CD14-positive monocyte (primary cell): ENCODE results near the gene TARS3. TPM values are rescaled to one million over a fixed set of nuclear protein-coding genes. Genes with fewer than 3 reads are reported as not detected.

Experiments
- DNase-seq, 3 donors: peaks; one replicate each; pipeline ENCODE4 v3.0.0-alpha.2; 2011 to 2022
- H2AFZ ChIP-seq: 2 replicates; pipeline ENCODE4 v1.6.0; 2012; ENCODE audit warnings: mild to moderate bottlenecking, low read depth, low read length, inconsistent platforms; ENCODE audit not compliant: insufficient read depth, poor library complexity, severe bottlenecking
- H3K27ac ChIP-seq, 2 donors: 1 replicate in 1 of 2; 2 replicates in 1 of 2; pipeline ENCODE4 v1.5.1; 2012 to 2013; ENCODE audit warnings: low read length in 2 of 2, control low read depth in 1 of 2, inconsistent platforms in 1 of 2, low read depth in 1 of 2, mild to moderate bottlenecking in 1 of 2
- H3K27me3 ChIP-seq, 2 donors: one replicate each; pipeline versions ENCODE4 v1.6.0 to v1.6.1; 2011 to 2013; ENCODE audit warnings: low read length in 2 of 2; ENCODE audit not compliant: control insufficient read depth in 2 of 2, insufficient read depth in 2 of 2
- H3K36me3 ChIP-seq, 2 donors: replicated peaks in 1 of 2; 1 replicate in 1 of 2; 2 replicates in 1 of 2; pipeline versions ENCODE4 v1.5.1 to v1.6.1; 2012 to 2013; ENCODE audit warnings: low read length in 2 of 2, control low read depth in 1 of 2, inconsistent platforms in 1 of 2, mild to moderate bottlenecking in 1 of 2; ENCODE audit not compliant: insufficient read depth in 2 of 2, control insufficient read depth in 1 of 2
- H3K4me1 ChIP-seq, 2 donors: 1 replicate in 1 of 2; 2 replicates in 1 of 2; pipeline versions ENCODE4 v1.5.1 to v1.6.1; 2012 to 2013; ENCODE audit warnings: low read length in 2 of 2, control low read depth in 1 of 2, inconsistent platforms in 1 of 2, mild to moderate bottlenecking in 1 of 2, moderate library complexity in 1 of 2; ENCODE audit not compliant: insufficient read depth in 2 of 2, control insufficient read depth in 1 of 2
- H3K4me2 ChIP-seq: replicated peaks from 2 replicates; pipeline ENCODE3; 2012; ENCODE audit warnings: low read length, moderate library complexity, mild to moderate bottlenecking; ENCODE audit not compliant: poor library complexity, severe bottlenecking; ENCODE audit errors: extremely low read depth
- H3K4me3 ChIP-seq, 3 experiments: fragments of 200-600 bp in 1 of 3; sonication (generic) in 1 of 3; replicated peaks in 1 of 3; 1 replicate in 2 of 3; 2 replicates in 1 of 3; pipeline ENCODE4 v1.5.1; 2011 to 2013; ENCODE audit warnings: low read length in 3 of 3, mild to moderate bottlenecking in 3 of 3, control low read depth in 2 of 3, low read depth in 2 of 3, inconsistent platforms in 1 of 3, moderate library complexity in 1 of 3
- H3K79me2 ChIP-seq: 2 replicates; pipeline ENCODE4 v1.6.0; 2012; ENCODE audit warnings: mild to moderate bottlenecking, control low read depth, inconsistent platforms, low read length, moderate library complexity; ENCODE audit not compliant: insufficient read depth
- H3K9ac ChIP-seq: 2 replicates; pipeline ENCODE4 v1.6.0; 2017; ENCODE audit warnings: low read length, mild to moderate bottlenecking; ENCODE audit not compliant: insufficient read depth, poor library complexity, severe bottlenecking
- H3K9me3 ChIP-seq, 2 donors: replicated peaks in 1 of 2; 1 replicate in 1 of 2; 2 replicates in 1 of 2; pipeline versions ENCODE4 v1.5.1 to v1.6.1; 2012 to 2013; ENCODE audit warnings: low read length in 2 of 2, control low read depth in 1 of 2; ENCODE audit not compliant: control insufficient read depth in 1 of 2, insufficient read depth in 1 of 2
- H4K20me1 ChIP-seq: 2 replicates; pipeline ENCODE4 v1.6.0; 2012; ENCODE audit warnings: mild to moderate bottlenecking, low read length, control low read depth, moderate library complexity; ENCODE audit not compliant: insufficient read depth
- H3K27ac Mint-ChIP-seq, 7 donors: one replicate each; pipeline ENCODE4 v1.8.0; 2020; ENCODE audit warnings: mild to moderate bottlenecking in 7 of 7, mixed read lengths in 7 of 7, moderate library complexity in 6 of 7, inconsistent platforms in 2 of 7
- H3K27me3 Mint-ChIP-seq, 3 donors: one replicate each; pipeline ENCODE4 v1.8.0; 2021 to 2022; ENCODE audit warnings: low read depth in 3 of 3, mild to moderate bottlenecking in 3 of 3, mixed read lengths in 3 of 3, moderate library complexity in 3 of 3, inconsistent platforms in 1 of 3
- H3K36me3 Mint-ChIP-seq, 2 donors: one replicate each; pipeline ENCODE4 v1.8.0; 2020; ENCODE audit warnings: mixed read lengths in 2 of 2, inconsistent platforms in 1 of 2, mild to moderate bottlenecking in 1 of 2
- H3K4me1 Mint-ChIP-seq: one replicate; pipeline ENCODE4 v1.8.0; 2020; ENCODE audit warnings: mild to moderate bottlenecking, mixed read lengths
- H3K4me3 Mint-ChIP-seq, 2 donors: one replicate each; pipeline ENCODE4 v1.8.0; 2020; ENCODE audit warnings: mild to moderate bottlenecking in 2 of 2, mixed read lengths in 2 of 2, moderate library complexity in 1 of 2
- H3K9me3 Mint-ChIP-seq, 7 donors: one replicate each; pipeline ENCODE4 v1.8.0; 2020 to 2022; ENCODE audit warnings: mixed read lengths in 7 of 7, mild to moderate bottlenecking in 6 of 7, moderate library complexity in 6 of 7, inconsistent platforms in 2 of 7
- WGBS: methylation state at CpG from one replicate; pipeline ENCODE4 v1.1.5; 2013; ENCODE audit warnings: missing lambda C conversion rate; ENCODE audit not compliant: insufficient coverage; 5-methylcytosine and 5-hydroxymethylcytosine counted together
- intact Hi-C, 2 donors: fragments of 100-400 bp; cut with micrococcal nuclease; formaldehyde crosslinking; loops; one replicate each; pipeline versions ENCODE4 v1.15.0 to v1.15.1; 2023
- polyA plus RNA-seq, 3 donors: library from polyadenylated mRNA; depleted of rRNA in 1 of 3; unstranded in 2 of 3; stranded (reverse) in 1 of 3; fragments of 300-500 nt in 2 of 3; fragments of >200 nt in 1 of 3; fragmentation: Illumina TruSeq in 2 of 3; gene quantifications; 1 replicate in 2 of 3; 2 replicates in 1 of 3; pipeline ENCODE4 v1.2.3, GENCODE V29; 2012 to 2021
- TF ChIP-seq, protein P1 (sequence below): fragments of 200-600 bp; IDR thresholded peaks from one replicate; pipeline ENCODE4 v1.8.0; 2022; ENCODE audit warnings: antibody characterized with exemption, mild to moderate bottlenecking

The TARS3 gene
- polyA plus RNA-seq, 3 donors: 1.3 to 2.4 (median 1.8) TPM

DNA sequence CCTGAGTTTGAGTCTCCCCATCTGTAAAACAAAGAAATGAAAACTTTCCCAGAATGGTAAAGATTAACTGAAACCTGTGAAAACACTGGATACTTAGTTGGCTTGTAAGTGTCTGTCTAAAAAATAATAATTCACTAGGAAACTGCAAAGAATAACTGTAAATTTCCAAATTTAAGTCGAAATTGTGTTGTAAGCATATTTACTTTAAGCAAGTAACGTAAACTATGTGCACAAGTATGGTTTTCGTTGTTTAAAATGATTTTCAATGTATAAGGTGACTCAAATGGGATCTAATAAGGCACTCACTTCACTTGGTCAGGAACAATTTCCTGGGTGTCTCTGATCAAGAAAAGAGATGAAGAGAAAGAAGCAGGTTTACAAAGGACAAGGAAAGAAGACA, 8.5 kb upstream of the TARS3 start:
- no peak overlapping the region for H3K27ac ChIP-seq
- H3K27me3 Mint-ChIP-seq: peaks cover 0 to 1% (median 0%) of the 10 kb centered on the region in 3 donors
- no peaks in the 10 kb centered on the region for H3K36me3 ChIP-seq
- no peaks in the 10 kb centered on the region for H3K36me3 Mint-ChIP-seq
- no peak for DNase-seq
- no peak overlapping the region for H3K4me3 ChIP-seq
- no peak overlapping the region for H3K9ac ChIP-seq
- 100% methylated on average over 1 of the region's 3 CpGs for WGBS
- H3K9me3 Mint-ChIP-seq: peaks cover 0 to 3% (median 0%) of the 10 kb centered on the region in 7 donors
- H3K4me1 Mint-ChIP-seq: no peaks in the 10 kb centered on the region
- H3K4me1 ChIP-seq: no peaks in the 10 kb centered on the region
- no peak overlapping the region for H3K27ac Mint-ChIP-seq
- H4K20me1 ChIP-seq: no peaks in the 10 kb centered on the region
- no peak overlapping the region for H3K4me2 ChIP-seq
- TF ChIP-seq, protein P1, sequence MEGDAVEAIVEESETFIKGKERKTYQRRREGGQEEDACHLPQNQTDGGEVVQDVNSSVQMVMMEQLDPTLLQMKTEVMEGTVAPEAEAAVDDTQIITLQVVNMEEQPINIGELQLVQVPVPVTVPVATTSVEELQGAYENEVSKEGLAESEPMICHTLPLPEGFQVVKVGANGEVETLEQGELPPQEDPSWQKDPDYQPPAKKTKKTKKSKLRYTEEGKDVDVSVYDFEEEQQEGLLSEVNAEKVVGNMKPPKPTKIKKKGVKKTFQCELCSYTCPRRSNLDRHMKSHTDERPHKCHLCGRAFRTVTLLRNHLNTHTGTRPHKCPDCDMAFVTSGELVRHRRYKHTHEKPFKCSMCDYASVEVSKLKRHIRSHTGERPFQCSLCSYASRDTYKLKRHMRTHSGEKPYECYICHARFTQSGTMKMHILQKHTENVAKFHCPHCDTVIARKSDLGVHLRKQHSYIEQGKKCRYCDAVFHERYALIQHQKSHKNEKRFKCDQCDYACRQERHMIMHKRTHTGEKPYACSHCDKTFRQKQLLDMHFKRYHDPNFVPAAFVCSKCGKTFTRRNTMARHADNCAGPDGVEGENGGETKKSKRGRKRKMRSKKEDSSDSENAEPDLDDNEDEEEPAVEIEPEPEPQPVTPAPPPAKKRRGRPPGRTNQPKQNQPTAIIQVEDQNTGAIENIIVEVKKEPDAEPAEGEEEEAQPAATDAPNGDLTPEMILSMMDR: no peak
- no peak overlapping the region for H2AFZ ChIP-seq
- no peak overlapping the region for H3K4me3 Mint-ChIP-seq
- H3K27me3 ChIP-seq: no peaks in the 10 kb centered on the region
- intact Hi-C loops: no loop called here
- H3K9me3 ChIP-seq: no peaks in the 10 kb centered on the region
- no peaks in the 10 kb centered on the region for H3K79me2 ChIP-seq

DNA sequence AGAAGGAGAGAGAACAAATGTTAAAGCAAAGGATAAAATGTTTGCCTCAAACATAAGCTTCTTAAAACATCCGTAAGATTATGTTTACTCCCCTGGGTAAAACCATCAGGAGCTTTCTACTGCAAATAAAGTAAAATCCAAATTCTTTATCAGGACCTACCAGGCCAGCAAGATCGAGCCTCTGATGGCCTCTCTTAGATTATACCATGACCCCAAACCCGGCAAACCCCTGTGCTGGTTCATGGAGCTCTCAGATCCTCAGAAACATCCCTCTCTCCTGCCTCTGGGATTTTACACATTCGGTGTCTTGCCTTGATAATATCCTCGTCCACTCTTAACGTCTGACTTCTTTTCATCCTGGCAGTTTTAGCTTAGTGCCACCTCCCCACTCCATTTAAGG, 7.5 kb upstream of the TARS3 start:
- no peaks in the 10 kb centered on the region for H3K9me3 ChIP-seq
- peaks cover 0 to 3% (median 0%) of the 10 kb centered on the region in 7 donors for H3K9me3 Mint-ChIP-seq
- no peak overlapping the region for H3K9ac ChIP-seq
- WGBS: 97% methylated on average over 5 of the region's 6 CpGs
- H3K4me3 Mint-ChIP-seq: no peak overlapping the region
- no peaks in the 10 kb centered on the region for H3K36me3 Mint-ChIP-seq
- H3K79me2 ChIP-seq: no peaks in the 10 kb centered on the region
- H3K4me1 Mint-ChIP-seq: no peaks in the 10 kb centered on the region
- H3K4me1 ChIP-seq: no peaks in the 10 kb centered on the region
- H3K4me3 ChIP-seq: no peak overlapping the region
- H3K36me3 ChIP-seq: no peaks in the 10 kb centered on the region
- H3K27me3 Mint-ChIP-seq: peaks cover 0 to 1% (median 0%) of the 10 kb centered on the region in 3 donors
- DNase-seq: no peak
- intact Hi-C loops: no loop called here
- no peak overlapping the region for H3K27ac Mint-ChIP-seq
- no peak overlapping the region for H3K27ac ChIP-seq
- no peaks in the 10 kb centered on the region for H3K27me3 ChIP-seq
- TF ChIP-seq, protein P1: no peak
- H2AFZ ChIP-seq: no peak overlapping the region
- H4K20me1 ChIP-seq: no peaks in the 10 kb centered on the region
- H3K4me2 ChIP-seq: no peak overlapping the region
